ELR (cell line): ENCODE data around the gene SLC4A1.
"Not testable (repeated sequence)": the region's sequence is repeated elsewhere in the genome, so short reads cannot be mapped to it uniquely, and the experiment has no call there.

Experiments
- DNase-seq: peaks from one replicate; pipeline ENCODE4 v3.0.0-alpha.2; 2015; ENCODE audit warnings: low read depth

The SLC4A1 gene

GRCh38 chr17:44256671-44257070 lies 11.3 kb downstream of the SLC4A1 start:
- no peak for DNase-seq

- DNase-seq, result no peak
Observed at GRCh38 chr17:44255915-44256314, 12.0 kb downstream of the SLC4A1 start.

- DNase-seq, result no peak
Observed at GRCh38 chr17:44254361-44255095, 13.4 kb downstream of the SLC4A1 start.

- no peak for DNase-seq
Observed at GRCh38 chr17:44253006-44253405, 14.9 kb downstream of the SLC4A1 start.

GRCh38 chr17:44251062-44251461 lies 16.9 kb downstream of the SLC4A1 start:
- no peak for DNase-seq

GRCh38 chr17:44249501-44250246 lies 18.3 kb downstream of the SLC4A1 start:
- DNase-seq, result no peak

GRCh38 chr17:44247876-44248736 lies 19.8 kb downstream of the SLC4A1 start:
- no peak for DNase-seq

- no peak for DNase-seq
Observed at GRCh38 chr17:44247440-44247841, 20.5 kb downstream of the SLC4A1 start.

GRCh38 chr17:44241106-44241624 lies 26.8 kb downstream of the SLC4A1 start:
- no peak for DNase-seq

- not testable (repeated sequence) for DNase-seq
Observed at GRCh38 chr17:44237886-44238285, 30.0 kb downstream of the SLC4A1 start.

- DNase-seq, result no peak
Observed at GRCh38 chr17:44236444-44236991, 31.4 kb downstream of the SLC4A1 start.

GRCh38 chr17:44235583-44235936 lies 32.4 kb downstream of the SLC4A1 start:
- peak; percentile 96 for DNase-seq

- DNase-seq, result no peak
Observed at GRCh38 chr17:44233582-44233981, 34.4 kb downstream of the SLC4A1 start.

GRCh38 chr17:44232061-44232460 lies 35.9 kb downstream of the SLC4A1 start:
- no peak for DNase-seq

GRCh38 chr17:44230140-44230539 lies 37.8 kb downstream of the SLC4A1 start:
- DNase-seq, result no peak

GRCh38 chr17:44229090-44229489 lies 38.8 kb downstream of the SLC4A1 start:
- DNase-seq, result no peak

- DNase-seq, result peak; percentile 80
Observed at GRCh38 chr17:44223541-44224071, 44.3 kb downstream of the SLC4A1 start.

- DNase-seq, result peak; percentile 86
Observed at GRCh38 chr17:44222112-44222869, 45.6 kb downstream of the SLC4A1 start.

GRCh38 chr17:44221862-44222111 lies 46.1 kb downstream of the SLC4A1 start:
- DNase-seq, result no peak

GRCh38 chr17:44221084-44221861 lies 46.7 kb downstream of the SLC4A1 start:
- peak; percentile 90 for DNase-seq
